ENCODE measurements around the gene SNAI1. TPM values are rescaled to one million over a fixed set of nuclear protein-coding genes. Genes with fewer than 3 reads are reported as not detected.

The SNAI1 gene
- total RNA-seq, 1 experiment from 2014 or later, result 3.6 TPM

DNA sequence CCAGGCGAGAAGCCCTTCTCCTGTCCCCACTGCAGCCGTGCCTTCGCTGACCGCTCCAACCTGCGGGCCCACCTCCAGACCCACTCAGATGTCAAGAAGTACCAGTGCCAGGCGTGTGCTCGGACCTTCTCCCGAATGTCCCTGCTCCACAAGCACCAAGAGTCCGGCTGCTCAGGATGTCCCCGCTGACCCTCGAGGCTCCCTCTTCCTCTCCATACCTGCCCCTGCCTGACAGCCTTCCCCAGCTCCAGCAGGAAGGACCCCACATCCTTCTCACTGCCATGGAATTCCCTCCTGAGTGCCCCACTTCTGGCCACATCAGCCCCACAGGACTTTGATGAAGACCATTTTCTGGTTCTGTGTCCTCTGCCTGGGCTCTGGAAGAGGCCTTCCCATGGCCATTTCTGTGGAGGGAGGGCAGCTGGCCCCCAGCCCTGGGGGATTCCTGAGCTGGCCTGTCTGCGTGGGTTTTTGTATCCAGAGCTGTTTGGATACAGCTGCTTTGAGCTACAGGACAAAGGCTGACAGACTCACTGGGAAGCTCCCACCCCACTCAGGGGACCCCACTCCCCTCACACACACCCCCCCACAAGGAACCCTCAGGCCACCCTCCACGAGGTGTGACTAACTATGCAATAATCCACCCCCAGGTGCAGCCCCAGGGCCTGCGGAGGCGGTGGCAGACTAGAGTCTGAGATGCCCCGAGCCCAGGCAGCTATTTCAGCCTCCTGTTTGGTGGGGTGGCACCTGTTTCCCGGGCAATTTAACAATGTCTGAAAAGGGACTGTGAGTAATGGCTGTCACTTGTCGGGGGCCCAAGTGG is 5.3 kb downstream of the SNAI1 start:
- intact Hi-C loops (cut with micrococcal nuclease; ENCODE audit: unreplicated experiment), result no loop called here
- Histone ChIP-seq H4K20me1 (ENCODE audit: insufficient read depth) (no peaks in the 10 kb centered on the region), H2AFZ (no peak overlapping the region), H3K9me2 (ENCODE audit: insufficient read depth) (no peaks in the 10 kb centered on the region), H3K27me3 (ENCODE audit: insufficient read depth, low read depth) (no peaks in the 10 kb centered on the region), H3F3A (ENCODE audit: insufficient read depth, low read depth) (0 out of 2 replicates have a peak, but pooled peaks cover 13% of the 10 kb centered on the region), H3K4me3 (no peak overlapping the region), H3K36me3 (ENCODE audit: low read depth) (no peaks in the 10 kb centered on the region), H3K4me1 (replicated peaks; ENCODE audit: insufficient read depth) (peaks cover 4% of the 10 kb centered on the region), H3K27ac (no peak overlapping the region), H3K4me2 (no peak overlapping the region), H3K9me3 (ENCODE audit: insufficient read depth, low read depth) (no peaks in the 10 kb centered on the region), H3K79me2 (ENCODE audit: low read depth) (no peaks in the 10 kb centered on the region)
- peak in 1 of 2 experiments; percentile 39 for DNase-seq
- BruUV-seq (replicated peaks), result no TSS peak
- ChIA-PET CTCF (interaction anchor here (0.6 kb wide), 1 partner anchor 82 kb away, joined by 4 read pairs; no protein-coding TSS in a partner anchor), POLR2A (ENCODE audit: unreplicated experiment) (no interaction called here)
- no peak for TF ChIP-seq EZH2 (IDR thresholded peaks at IDR 0.05; ENCODE audit: low read depth)
- TF ChIP-seq, protein P1, sequence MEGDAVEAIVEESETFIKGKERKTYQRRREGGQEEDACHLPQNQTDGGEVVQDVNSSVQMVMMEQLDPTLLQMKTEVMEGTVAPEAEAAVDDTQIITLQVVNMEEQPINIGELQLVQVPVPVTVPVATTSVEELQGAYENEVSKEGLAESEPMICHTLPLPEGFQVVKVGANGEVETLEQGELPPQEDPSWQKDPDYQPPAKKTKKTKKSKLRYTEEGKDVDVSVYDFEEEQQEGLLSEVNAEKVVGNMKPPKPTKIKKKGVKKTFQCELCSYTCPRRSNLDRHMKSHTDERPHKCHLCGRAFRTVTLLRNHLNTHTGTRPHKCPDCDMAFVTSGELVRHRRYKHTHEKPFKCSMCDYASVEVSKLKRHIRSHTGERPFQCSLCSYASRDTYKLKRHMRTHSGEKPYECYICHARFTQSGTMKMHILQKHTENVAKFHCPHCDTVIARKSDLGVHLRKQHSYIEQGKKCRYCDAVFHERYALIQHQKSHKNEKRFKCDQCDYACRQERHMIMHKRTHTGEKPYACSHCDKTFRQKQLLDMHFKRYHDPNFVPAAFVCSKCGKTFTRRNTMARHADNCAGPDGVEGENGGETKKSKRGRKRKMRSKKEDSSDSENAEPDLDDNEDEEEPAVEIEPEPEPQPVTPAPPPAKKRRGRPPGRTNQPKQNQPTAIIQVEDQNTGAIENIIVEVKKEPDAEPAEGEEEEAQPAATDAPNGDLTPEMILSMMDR (conservative IDR thresholded peaks at IDR 0.05), result no peak

DNA sequence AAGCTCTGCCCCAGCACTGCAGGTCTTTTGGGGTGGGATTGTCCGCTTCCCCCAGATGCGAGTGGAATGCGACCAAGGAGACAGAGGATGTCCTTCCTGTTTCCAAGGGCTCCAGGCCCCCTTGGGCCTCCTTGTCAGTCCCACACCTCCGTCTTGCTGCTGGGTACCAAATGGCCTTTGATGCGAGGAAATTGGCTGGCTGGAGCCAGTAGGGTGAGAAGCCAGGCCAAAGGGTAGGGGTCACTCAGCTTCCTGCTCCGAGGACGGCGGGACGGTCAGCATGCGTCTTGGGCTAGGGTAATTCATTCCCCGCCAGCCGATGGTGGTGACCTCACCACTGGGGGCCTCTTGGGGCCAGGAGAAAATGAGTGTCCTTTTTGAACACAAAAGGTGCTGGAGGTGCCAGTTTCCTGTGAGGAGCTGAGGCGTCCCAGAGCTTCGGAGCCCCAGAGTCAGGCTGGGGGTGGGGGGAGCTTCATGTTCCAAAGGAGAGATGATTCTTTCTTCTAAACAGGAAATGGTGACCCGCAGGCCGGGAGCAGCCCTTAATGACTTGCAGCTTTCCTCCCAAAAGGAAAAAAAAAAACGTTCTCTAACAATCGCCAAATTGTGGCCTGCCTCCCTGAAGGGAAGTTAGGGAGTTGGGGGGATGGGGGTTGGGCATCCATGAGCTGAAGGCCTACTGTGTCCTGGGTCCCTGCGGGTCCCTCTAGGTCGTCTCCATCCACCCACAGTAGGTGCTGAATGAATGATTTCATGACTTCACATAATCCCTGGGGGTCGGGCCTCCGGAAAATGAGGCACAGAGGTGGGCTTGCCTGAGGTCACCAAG is 6.7 kb downstream of the SNAI1 start:
- H3K79me2 ChIP-seq (ENCODE audit: low read depth), result no peaks in the 10 kb centered on the region
- no peaks in the 10 kb centered on the region for H3K9me2 ChIP-seq (ENCODE audit: insufficient read depth)
- intact Hi-C loops (cut with micrococcal nuclease; ENCODE audit: unreplicated experiment), result no loop called here
- POLR2A ChIA-PET (ENCODE audit: unreplicated experiment), result no interaction called here
- no peaks in the 10 kb centered on the region for H4K20me1 ChIP-seq (ENCODE audit: insufficient read depth)
- H3K4me3 ChIP-seq, result no peak overlapping the region
- no peak overlapping the region for H3K27ac ChIP-seq
- no peak overlapping the region for H3K4me2 ChIP-seq
- DNase-seq, result no peak
- TF ChIP-seq, protein P1 (conservative IDR thresholded peaks at IDR 0.05), result no peak
- no peak for TF ChIP-seq EZH2 (IDR thresholded peaks at IDR 0.05; ENCODE audit: low read depth)
- BruUV-seq (replicated peaks), result no TSS peak
- no peaks in the 10 kb centered on the region for H3K36me3 ChIP-seq (ENCODE audit: low read depth)
- H2AFZ ChIP-seq, result no peak overlapping the region
- no peaks in the 10 kb centered on the region for H3K4me1 ChIP-seq (replicated peaks; ENCODE audit: insufficient read depth)
- no peaks in the 10 kb centered on the region for H3K9me3 ChIP-seq (ENCODE audit: insufficient read depth, low read depth)
- 0 out of 2 replicates have a peak, but pooled peaks cover 13% of the 10 kb centered on the region for H3F3A ChIP-seq (ENCODE audit: insufficient read depth, low read depth)
- CTCF ChIA-PET, result interaction anchor here (0.6 to 0.9 kb wide), 2 partner anchors 82 to 84 kb away, joined by 3 to 5 read pairs; no protein-coding TSS in a partner anchor
- H3K27me3 ChIP-seq (ENCODE audit: insufficient read depth, low read depth), result no peaks in the 10 kb centered on the region

DNA sequence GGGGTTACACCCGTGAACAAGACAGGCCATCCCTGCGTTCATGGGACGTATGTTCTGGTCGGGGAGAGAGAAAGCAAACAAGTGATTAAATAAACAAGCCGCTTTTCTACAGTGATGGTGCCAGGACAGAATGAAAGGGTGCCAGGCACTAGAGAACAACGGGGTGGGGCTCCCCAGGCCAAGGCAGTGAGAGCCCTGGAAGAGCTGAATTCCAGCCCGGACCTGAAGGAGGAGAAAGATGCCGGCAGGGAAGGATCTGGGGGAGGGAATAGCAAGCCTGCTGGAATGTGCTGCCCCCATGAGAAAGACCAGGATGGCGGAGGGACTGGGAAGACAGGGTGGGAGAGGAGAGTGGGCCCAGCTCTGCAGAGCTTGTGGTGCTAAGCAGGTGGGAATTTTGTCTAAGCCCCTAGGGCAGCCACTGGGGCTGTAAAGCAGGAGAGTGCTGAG is 7.5 kb downstream of the SNAI1 start:
- H3K9me3 ChIP-seq (ENCODE audit: insufficient read depth, low read depth), result no peaks in the 10 kb centered on the region
- ChIA-PET POLR2A (ENCODE audit: unreplicated experiment) (no interaction called here), CTCF (interaction anchor here (0.6 to 0.9 kb wide), 2 partner anchors 81 to 83 kb away, joined by 3 to 5 read pairs; no protein-coding TSS in a partner anchor)

More for the DNA sequence above, 7.5 kb downstream of the SNAI1 start:
- no peak for DNase-seq
- 0 out of 2 replicates have a peak, but pooled peaks cover 13% of the 10 kb centered on the region for H3F3A ChIP-seq (ENCODE audit: insufficient read depth, low read depth)
- H4K20me1 ChIP-seq (ENCODE audit: insufficient read depth), result no peaks in the 10 kb centered on the region
- H3K27ac ChIP-seq, result no peak overlapping the region
- H3K4me2 ChIP-seq, result no peak overlapping the region
- no peaks in the 10 kb centered on the region for H3K79me2 ChIP-seq (ENCODE audit: low read depth)
- no peaks in the 10 kb centered on the region for H3K4me1 ChIP-seq (replicated peaks; ENCODE audit: insufficient read depth)
- no TSS peak for BruUV-seq (replicated peaks)
- no peaks in the 10 kb centered on the region for H3K27me3 ChIP-seq (ENCODE audit: insufficient read depth, low read depth)
- no peaks in the 10 kb centered on the region for H3K9me2 ChIP-seq (ENCODE audit: insufficient read depth)
- H3K4me3 ChIP-seq, result no peak overlapping the region
- no peaks in the 10 kb centered on the region for H3K36me3 ChIP-seq (ENCODE audit: low read depth)
- TF ChIP-seq, protein P1 (conservative IDR thresholded peaks at IDR 0.05), result no peak
- TF ChIP-seq EZH2 (IDR thresholded peaks at IDR 0.05; ENCODE audit: low read depth), result no peak
- H2AFZ ChIP-seq, result no peak overlapping the region
- intact Hi-C loops (cut with micrococcal nuclease; ENCODE audit: unreplicated experiment), result no loop called here
